ENCODE measurements around the gene WNT9B. TPM values are rescaled to one million over a fixed set of nuclear protein-coding genes. Genes with fewer than 3 reads are reported as not detected.

The WNT9B gene
- total RNA-seq, 1 experiment from 2014 or later = not detected

DNA sequence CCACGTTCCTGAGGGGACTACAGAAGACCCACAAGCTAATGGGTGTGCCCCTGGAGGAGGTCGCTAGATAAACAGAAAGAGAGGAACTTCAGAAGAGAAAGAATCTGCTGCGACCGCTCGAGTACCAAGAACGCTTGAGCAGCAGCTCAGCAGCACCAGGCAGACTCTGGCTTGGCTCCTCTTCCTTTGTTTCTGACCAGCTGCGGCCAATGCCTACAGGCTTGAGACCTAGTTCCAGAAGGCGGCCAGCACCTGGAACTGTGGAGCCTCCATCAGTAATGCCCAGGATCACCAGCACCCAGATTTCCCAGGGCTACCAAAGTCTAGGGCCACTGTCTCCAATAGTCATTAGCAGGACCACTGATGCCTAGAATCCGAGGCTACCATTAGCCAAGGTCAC, 45.6 kb downstream of the WNT9B start:
- Mint-ChIP-seq H3K9me3 (ENCODE audit: unreplicated experiment) (no peaks in the 10 kb centered on the region), H3K4me1 (ENCODE audit: low read depth, unreplicated experiment) (no peaks in the 10 kb centered on the region), H3K27me3 (ENCODE audit: insufficient read depth, unreplicated experiment) (peaks cover 6% of the 10 kb centered on the region), H3K4me3 (ENCODE audit: unreplicated experiment) (no peak overlapping the region), H3K27ac (ENCODE audit: unreplicated experiment) (no peak overlapping the region), H3K36me3 (ENCODE audit: insufficient read depth, unreplicated experiment) (no peaks in the 10 kb centered on the region)
- Histone ChIP-seq H3K36me3 (ENCODE audit: control insufficient read depth, insufficient read depth, low read length) (no peaks in the 10 kb centered on the region), H3K27me3 (replicated peaks; ENCODE audit: control insufficient read depth, insufficient read depth, low read length) (no peaks in the 10 kb centered on the region), H3K4me1 (no peaks in the 10 kb centered on the region), H3K9me3 (no peaks in the 10 kb centered on the region; the same call in 1 of the 2 replicates), H3K4me3 (ENCODE audit: low read depth, low read length) (no peak overlapping the region)
- CTCF ChIA-PET = no interaction called here
- TF ChIP-seq, protein P1, sequence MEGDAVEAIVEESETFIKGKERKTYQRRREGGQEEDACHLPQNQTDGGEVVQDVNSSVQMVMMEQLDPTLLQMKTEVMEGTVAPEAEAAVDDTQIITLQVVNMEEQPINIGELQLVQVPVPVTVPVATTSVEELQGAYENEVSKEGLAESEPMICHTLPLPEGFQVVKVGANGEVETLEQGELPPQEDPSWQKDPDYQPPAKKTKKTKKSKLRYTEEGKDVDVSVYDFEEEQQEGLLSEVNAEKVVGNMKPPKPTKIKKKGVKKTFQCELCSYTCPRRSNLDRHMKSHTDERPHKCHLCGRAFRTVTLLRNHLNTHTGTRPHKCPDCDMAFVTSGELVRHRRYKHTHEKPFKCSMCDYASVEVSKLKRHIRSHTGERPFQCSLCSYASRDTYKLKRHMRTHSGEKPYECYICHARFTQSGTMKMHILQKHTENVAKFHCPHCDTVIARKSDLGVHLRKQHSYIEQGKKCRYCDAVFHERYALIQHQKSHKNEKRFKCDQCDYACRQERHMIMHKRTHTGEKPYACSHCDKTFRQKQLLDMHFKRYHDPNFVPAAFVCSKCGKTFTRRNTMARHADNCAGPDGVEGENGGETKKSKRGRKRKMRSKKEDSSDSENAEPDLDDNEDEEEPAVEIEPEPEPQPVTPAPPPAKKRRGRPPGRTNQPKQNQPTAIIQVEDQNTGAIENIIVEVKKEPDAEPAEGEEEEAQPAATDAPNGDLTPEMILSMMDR (IDR thresholded peaks at IDR 0.05; ENCODE audit: insufficient read depth in 1 of 2, low read depth in 1 of 2, low read length in 1 of 2, severe bottlenecking in 1 of 2, unreplicated experiment in 1 of 2) = no peak
- intact Hi-C loops (cut with micrococcal nuclease; ENCODE audit: unreplicated experiment) = no loop called here
- no TSS peak for BruUV-seq (replicated peaks)
- POLR2A ChIA-PET = no interaction called here
- DNase-seq = no peak

DNA sequence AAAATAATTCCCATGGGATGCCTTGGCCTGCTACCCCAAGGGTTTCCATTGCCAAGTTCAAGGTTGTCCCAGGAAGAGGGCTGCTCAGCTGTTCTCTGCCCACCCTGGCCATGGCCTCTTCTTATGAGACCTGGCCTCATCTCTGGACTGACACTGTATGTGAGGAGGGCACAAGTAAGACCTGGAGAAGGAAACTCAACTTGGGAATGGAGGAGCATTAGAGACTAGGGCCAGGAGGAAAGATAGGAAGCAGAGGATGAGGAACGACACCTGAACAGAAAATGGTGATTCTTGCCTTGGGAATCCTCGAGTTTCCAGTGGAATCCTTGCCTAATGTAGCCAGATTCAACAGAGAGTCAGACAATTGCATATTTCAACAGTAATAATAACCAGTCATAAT, 47.0 kb downstream of the WNT9B start:
- no peaks in the 10 kb centered on the region for H3K4me1 Mint-ChIP-seq (ENCODE audit: low read depth, unreplicated experiment)
- TF ChIP-seq, protein P1 (IDR thresholded peaks at IDR 0.05; ENCODE audit: insufficient read depth in 1 of 2, low read depth in 1 of 2, low read length in 1 of 2, severe bottlenecking in 1 of 2, unreplicated experiment in 1 of 2) = no peak
- intact Hi-C loops (cut with micrococcal nuclease; ENCODE audit: unreplicated experiment) = no loop called here
- Histone ChIP-seq H3K4me3 (ENCODE audit: low read depth, low read length) (no peak overlapping the region), H3K9me3 (no peaks in the 10 kb centered on the region; the same call in 1 of the 2 replicates), H3K36me3 (ENCODE audit: control insufficient read depth, insufficient read depth, low read length) (no peaks in the 10 kb centered on the region), H3K27me3 (replicated peaks; ENCODE audit: control insufficient read depth, insufficient read depth, low read length) (no peaks in the 10 kb centered on the region), H3K4me1 (no peaks in the 10 kb centered on the region)
- no peak overlapping the region for H3K27ac Mint-ChIP-seq (ENCODE audit: unreplicated experiment)
- no peaks in the 10 kb centered on the region for H3K9me3 Mint-ChIP-seq (ENCODE audit: unreplicated experiment)
- ChIA-PET CTCF (no interaction called here), POLR2A (interaction anchor here (0.5 kb wide), 1 partner anchor 9 kb away, joined by 10 read pairs; no protein-coding TSS in a partner anchor)
- no TSS peak for BruUV-seq (replicated peaks)
- no peak overlapping the region for H3K4me3 Mint-ChIP-seq (ENCODE audit: unreplicated experiment)
- H3K27me3 Mint-ChIP-seq (ENCODE audit: insufficient read depth, unreplicated experiment) = peaks cover 3% of the 10 kb centered on the region
- DNase-seq = no peak
- H3K36me3 Mint-ChIP-seq (ENCODE audit: insufficient read depth, unreplicated experiment) = no peaks in the 10 kb centered on the region

DNA sequence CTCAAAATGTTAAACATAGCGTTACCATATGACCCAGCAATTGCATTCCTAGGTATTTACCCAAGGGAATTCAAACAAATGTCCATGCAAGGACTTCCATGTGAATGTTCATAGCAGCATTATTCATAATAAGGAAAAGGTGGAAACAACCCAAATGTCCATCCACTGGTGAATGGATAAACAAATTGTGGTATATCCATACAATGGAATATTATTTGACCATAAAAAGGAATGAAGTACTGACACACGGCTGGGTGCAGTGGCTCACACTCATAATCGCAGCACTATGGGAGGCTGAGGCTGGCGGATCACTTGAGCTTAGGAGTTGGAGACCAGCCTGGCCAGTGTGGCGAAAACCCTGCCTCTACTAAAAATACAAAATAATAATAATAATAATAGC, 47.5 kb downstream of the WNT9B start:
- no peak overlapping the region for H3K27ac Mint-ChIP-seq (ENCODE audit: unreplicated experiment)
- no peak overlapping the region for H3K4me3 ChIP-seq (ENCODE audit: low read depth, low read length)
- H3K36me3 Mint-ChIP-seq (ENCODE audit: insufficient read depth, unreplicated experiment) = no peaks in the 10 kb centered on the region
- CTCF ChIA-PET = no interaction called here
- no peak overlapping the region for H3K4me3 Mint-ChIP-seq (ENCODE audit: unreplicated experiment)
- peaks cover 3% of the 10 kb centered on the region for H3K27me3 Mint-ChIP-seq (ENCODE audit: insufficient read depth, unreplicated experiment)
- H3K9me3 Mint-ChIP-seq (ENCODE audit: unreplicated experiment) = no peaks in the 10 kb centered on the region
- DNase-seq = no peak
- H3K9me3 ChIP-seq = no peaks in the 10 kb centered on the region; the same call in 1 of the 2 replicates
- TF ChIP-seq, protein P1 (IDR thresholded peaks at IDR 0.05; ENCODE audit: insufficient read depth in 1 of 2, low read depth in 1 of 2, low read length in 1 of 2, severe bottlenecking in 1 of 2, unreplicated experiment in 1 of 2) = no peak
- H3K4me1 ChIP-seq = no peaks in the 10 kb centered on the region
- POLR2A ChIA-PET = interaction anchor here (0.5 kb wide), 1 partner anchor 8 kb away, joined by 10 read pairs; no protein-coding TSS in a partner anchor
- H3K27me3 ChIP-seq (replicated peaks; ENCODE audit: control insufficient read depth, insufficient read depth, low read length) = no peaks in the 10 kb centered on the region
- BruUV-seq (replicated peaks) = no TSS peak
- H3K36me3 ChIP-seq (ENCODE audit: control insufficient read depth, insufficient read depth, low read length) = no peaks in the 10 kb centered on the region
- intact Hi-C loops (cut with micrococcal nuclease; ENCODE audit: unreplicated experiment) = no loop called here
- no peaks in the 10 kb centered on the region for H3K4me1 Mint-ChIP-seq (ENCODE audit: low read depth, unreplicated experiment)

Data from Caco-2 (cell line).